NCI-H226 (cell line): ENCODE results near the gene RIMBP2.

Source experiments
- DNase-seq: peaks from one replicate; pipeline ENCODE4 v3.0.0-alpha.2; 2015

Gene RIMBP2

DNA sequence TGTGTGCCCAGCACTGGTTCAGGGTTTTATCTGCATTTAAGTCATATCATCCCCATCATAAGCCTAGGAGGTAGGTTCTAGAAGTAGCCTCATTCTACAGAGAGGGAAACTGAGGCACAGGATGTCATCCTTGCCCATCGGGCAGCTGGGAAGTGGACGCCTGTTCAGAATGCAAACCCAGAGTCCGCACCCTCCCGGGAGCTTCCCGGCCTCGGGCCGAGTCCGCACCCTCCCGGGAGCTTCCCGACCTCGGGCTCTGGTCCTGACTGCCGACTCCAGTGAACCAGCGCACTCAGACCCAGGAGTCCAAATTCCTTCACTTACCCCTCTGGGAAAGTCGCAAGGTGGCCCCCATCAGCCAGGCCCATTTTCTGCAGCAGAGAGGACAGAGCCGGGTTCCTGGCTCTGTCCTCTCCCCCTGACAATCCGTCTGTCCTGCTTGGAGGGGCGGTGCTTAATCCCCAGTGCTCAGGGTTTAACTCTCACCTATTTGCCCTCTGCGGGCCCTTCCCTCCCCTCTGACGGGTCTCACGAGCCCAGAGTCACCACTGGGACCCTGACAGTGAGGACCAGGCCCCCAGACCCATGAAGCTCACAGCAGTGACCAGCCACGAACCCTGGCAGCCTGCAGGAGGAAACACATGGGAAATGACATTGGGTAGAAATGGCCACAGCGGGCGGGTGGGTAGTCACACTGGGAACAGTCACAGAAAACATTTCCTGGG, 236.5 kb downstream of the RIMBP2 start:
- no peak for DNase-seq

- DNase-seq = no peak
Measured at GRCh38 chr12:130478786-130479185, 237.3 kb downstream of the RIMBP2 start.

DNA sequence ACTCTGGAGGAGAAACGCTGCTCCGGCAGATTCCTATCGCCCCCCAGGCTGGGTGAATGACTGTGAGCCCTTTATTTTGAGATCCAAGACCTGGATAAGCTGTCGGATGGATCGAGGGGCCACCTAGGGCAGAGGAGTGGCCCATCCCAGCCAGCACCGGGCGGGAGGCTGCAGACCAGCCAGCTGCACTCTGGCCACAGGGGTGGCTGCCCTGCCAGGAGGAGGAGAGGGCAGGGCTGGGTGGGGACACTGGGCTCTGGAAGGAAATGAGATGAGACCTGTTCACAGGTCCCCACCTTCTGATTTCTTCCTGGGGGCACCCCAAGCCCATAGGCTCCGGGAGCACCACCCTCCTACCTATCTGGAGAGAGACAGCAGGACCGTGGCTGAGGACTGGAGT, 238.4 kb downstream of the RIMBP2 start:
- no peak for DNase-seq

DNA sequence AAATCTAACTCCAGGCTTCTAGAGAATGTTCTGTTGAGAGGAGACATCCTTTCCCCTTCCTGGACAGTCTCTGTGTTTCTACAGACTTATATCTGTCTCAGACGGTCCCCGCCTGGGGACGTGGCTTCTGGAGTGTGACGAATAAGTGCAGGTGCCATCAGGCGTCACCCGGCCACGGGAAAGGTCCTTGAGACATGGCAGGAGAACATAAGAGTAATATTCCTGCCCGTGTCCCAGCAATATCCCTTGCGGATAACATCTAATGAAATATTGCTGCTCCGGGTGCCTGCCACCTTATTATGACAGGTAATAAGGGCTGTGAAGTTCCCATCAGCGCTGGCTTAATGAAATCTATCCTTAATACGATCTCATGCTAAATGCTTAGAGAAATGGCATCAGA, 238.8 kb downstream of the RIMBP2 start:
- DNase-seq = no peak

- DNase-seq = no peak
Measured at GRCh38 chr12:130476451-130477135, 239.5 kb downstream of the RIMBP2 start.

GRCh38 chr12:130474599-130475269, 241.4 kb downstream of the RIMBP2 start:
- DNase-seq = no peak

GRCh38 chr12:130473266-130473665, 242.8 kb downstream of the RIMBP2 start:
- no peak for DNase-seq

DNA sequence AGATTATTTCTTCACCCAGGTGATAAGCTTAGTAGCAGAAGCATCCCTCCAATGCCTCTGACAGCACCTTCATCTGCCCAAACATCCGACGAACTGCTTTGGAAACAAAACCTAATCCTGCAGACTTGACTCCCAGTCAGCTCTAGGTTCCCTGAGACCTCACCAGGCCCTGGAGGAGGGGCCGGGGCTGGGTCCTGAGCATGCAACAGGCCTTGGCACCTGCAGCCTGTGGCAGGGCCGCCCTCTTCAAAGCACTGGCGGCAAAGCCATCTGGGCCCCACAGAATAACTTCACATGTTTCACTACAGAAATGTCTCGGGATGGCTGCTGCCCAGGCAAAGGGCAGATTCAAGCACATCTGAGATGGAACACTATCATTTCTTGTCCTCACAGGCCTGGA, 245.1 kb downstream of the RIMBP2 start:
- no peak for DNase-seq

- no peak for DNase-seq
Measured at GRCh38 chr12:130469552-130469951, 246.5 kb downstream of the RIMBP2 start.

DNA sequence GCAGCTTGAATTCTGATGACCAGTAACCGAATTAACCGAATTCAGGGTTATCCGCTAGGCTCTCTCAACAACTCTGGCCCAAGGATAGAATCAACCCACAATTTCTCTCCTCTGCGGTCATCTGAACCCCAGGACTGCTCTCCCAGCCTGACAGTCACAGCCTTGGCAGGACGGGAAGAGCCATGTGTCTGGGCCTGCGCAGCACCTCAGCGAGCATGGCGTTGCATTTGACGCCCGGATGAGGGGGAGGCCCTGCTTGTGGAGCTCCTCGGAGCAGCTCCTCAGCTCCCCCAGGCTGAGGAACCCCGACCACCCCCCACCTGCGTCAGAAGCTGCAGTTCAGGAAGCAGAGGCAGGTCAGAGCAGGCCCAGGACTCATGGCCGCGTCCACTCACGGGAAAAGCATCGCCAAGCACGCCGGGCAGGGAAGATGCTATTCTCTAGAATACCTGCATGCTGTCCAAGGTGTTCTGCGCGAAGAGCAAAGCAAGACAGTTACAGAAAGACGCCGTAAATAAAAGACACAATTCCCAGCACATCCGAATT, 247.3 kb downstream of the RIMBP2 start:
- no peak for DNase-seq

GRCh38 chr12:130468186-130468585, 247.9 kb downstream of the RIMBP2 start:
- DNase-seq = no peak

- DNase-seq = no peak
Measured at GRCh38 chr12:130465626-130466025, 250.5 kb downstream of the RIMBP2 start.

DNA sequence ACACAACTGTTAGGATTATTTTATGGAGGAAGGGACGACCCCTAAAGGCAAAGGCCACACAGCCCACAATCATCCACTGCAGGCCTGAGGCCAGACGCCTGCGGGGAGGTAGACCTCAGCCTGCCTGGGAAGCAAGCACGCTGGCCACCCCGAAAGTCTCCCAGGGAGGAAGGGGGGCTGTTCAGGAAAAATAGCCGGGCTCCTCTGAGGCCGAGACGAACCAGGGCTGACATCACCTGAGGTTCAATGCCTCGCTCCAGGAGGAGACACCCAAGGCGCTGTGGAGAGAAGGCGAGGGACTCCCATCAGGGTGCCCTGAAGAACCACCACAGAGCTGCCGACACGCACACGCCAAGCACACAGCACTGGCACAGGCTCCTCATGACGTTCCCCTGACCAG, 251.1 kb downstream of the RIMBP2 start:
- no peak for DNase-seq

DNA sequence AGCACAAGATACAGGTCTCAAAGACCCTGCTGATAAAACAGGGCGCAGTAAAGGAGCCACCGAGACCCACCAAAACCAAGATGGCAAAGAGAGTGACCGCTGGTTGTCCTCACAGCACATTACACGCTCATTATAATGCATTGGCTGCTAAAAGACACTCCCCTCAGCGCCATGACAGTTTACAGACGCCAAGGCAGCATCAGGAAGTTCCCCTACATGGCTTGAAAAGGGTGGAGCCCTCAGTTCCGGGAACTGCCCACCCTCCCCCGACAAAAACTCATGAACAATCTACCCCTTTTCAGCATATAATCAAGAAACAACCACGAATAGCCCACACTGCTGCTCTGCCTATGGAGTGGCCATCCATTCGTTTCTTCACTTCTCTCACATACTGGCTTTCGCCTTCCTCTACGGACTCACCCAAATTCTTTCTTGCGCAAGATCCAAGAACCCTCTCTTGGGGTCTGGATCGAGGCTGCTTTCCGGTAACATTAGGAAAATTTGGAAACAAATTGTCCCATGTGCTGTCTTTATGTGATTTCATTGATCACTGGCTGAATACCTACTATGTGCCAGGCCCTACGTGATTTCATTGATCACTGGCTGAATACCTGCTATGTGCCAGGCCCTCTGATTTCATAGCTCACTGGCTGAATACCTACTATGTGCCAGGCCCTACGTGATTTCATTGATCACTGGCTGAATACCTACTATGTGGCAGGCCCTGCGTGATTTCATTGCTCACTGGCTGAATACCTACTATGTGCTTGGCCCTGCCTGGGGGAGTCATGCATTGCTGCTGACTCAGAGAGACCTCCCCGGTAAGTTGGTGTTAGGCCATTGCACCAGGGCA, 252.1 kb downstream of the RIMBP2 start:
- DNase-seq = no peak

GRCh38 chr12:130463275-130463658, 252.8 kb downstream of the RIMBP2 start:
- no peak for DNase-seq

GRCh38 chr12:130462558-130463274, 253.4 kb downstream of the RIMBP2 start:
- no peak for DNase-seq

DNA sequence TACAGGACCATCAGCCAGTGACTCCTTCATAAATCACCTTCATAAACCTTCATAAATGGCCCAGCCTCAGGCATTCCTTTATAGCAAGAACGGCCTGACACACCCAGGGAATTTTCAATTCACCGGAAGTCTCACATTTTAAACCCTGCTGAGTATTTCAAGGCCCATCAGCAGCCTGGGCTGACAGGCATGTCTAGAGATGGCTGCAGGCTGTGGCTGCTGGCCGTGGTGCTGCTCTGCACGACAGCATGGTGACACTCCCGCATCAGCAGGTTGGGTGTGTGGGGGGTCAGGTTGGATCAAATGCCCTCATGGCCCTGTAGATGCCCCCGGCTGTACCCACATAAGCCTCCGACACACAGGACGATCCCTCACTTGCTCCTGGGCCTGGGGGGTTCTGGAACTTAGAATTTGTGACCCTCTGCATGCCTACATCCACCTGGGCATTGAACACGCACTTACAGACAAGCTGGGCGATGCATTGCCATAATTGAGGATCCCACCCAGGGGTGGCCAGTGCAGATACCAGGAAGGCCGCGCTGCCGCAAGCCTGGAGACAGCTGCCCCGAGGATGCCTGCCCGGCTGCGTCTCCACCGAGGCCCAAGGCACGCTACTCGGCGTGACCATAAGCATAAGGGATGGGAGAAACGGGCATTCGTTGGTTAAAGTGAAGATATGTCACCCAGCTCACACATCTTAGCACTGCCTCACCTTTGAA, 254.1 kb downstream of the RIMBP2 start:
- DNase-seq = no peak

DNA sequence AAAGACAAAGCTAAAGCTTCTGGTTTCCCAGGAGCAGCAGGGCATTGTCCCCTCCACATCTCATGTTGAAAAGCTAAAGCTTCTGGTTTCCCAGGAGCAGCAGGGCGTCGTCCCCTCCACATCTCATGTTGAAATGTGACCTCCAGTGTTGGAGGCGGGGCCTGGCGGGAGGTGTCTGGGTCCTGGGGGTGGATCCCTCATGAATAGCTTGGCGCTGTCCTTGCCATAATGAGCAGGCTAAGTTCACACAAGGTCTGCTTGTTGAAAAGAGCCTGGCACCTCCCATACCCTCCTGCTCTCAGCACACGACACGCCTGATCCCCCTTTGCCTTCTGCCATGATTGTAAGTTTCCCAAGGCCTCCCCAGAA, 254.7 kb downstream of the RIMBP2 start:
- no peak for DNase-seq

DNA sequence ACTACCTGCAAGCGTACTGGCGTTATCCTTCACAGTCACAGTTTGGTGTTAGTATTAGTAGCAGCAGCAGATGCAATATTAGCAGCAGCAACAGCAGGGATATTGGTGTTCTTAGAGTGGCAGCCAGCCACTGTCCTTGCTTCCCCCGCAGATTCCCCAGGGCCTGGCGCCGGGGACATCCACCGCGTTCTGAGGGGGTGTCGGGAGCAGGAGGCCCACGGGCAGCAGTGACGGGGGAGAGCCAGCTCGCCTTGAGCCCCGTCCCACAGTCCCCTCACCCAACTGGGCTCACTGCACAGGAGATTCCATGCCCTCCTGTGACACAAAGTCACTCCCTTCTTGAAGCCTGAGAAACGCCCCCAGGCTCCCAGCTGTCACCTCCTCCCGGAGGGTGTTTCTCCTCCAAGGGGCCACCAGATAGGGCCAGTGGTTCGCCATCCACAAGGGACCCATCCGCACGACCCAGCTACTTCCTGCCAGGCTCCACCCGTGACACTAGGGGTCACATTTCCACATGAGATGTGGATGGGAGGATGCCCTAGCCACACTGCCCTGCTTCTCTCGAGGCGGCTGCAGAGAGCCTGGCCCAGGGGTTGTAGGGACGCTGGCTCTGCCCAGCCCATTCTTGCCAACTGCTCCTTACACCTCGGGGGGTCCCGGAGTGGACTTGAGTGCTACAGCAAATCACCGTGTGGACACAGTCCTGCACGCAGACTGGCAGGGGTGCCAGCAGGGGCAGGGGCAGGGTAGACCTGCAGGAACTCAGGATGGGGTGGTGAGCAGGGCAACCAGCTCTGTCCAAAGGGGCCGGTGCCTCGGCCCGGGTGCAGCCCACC, 255.3 kb downstream of the RIMBP2 start:
- DNase-seq = no peak

GRCh38 chr12:130459916-130460315, 256.2 kb downstream of the RIMBP2 start:
- DNase-seq = no peak

DNA sequence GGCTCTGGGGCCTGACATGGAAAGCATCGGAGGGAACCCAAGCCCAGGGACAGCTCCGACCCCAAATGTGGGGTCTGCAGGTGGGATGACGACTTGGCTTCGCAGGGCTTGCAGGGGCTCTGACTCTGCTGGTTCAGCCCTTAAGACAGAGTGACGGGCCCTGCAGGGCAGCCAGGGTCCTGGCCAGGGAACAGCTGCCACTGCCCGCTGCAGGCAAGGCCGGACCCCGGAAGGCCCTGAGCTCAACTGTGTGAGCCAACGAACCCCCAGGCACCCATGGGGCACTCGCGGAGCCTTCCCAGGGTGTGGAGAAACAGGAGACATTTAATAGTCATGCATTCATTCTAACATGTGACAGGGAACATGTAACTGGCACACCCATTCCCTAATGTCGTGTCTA, 257.8 kb downstream of the RIMBP2 start:
- DNase-seq = no peak
